GM12878 (cell line): ENCODE data around the gene DDX23. TPM values are rescaled to one million over a fixed set of nuclear protein-coding genes. Genes with fewer than 3 reads are reported as not detected.

Experiments
- ATAC-seq: fragments of 200-7000 bp; cut with Tn5 transposase; 3 replicates; pipeline ENCODE4 v1.9.1; 2020; ENCODE audit warnings: mild to moderate bottlenecking, moderate library complexity
- BruUV-seq: library from RNA; stranded (reverse); fragments of 400-500 nt; replicated peaks from 2 replicates; lab custom pipeline; 2021; lab: Mats Ljungman, UMichigan
- CTCF ChIA-PET: fragments of 300-600 bp; sonication (Branson Sonifier 250); formaldehyde crosslinking; extraction: SDS; loops from one replicate; lab custom pipeline; 2021; ENCODE audit warnings: inconsistent platforms; lab: Yijun Ruan, JAX
- POLR2A ChIA-PET: fragments of 350-600 bp; formaldehyde crosslinking; extraction: SDS; loops from one replicate; lab custom pipeline; 2021; ENCODE audit warnings: inconsistent platforms; lab: Charles Lee
- RAD21 ChIA-PET: fragments of 300-600 bp; sonication (Branson Sonifier 250); formaldehyde crosslinking; loops from one replicate; lab custom pipeline; 2023; ENCODE audit warnings: antibody characterized with exemption; ENCODE audit not compliant: unreplicated experiment; lab: Charles Lee
- SMC1A ChIA-PET: fragments of 300-600 bp; sonication (Branson Sonifier 250); formaldehyde crosslinking; loops from one replicate; lab custom pipeline; 2023; ENCODE audit not compliant: unreplicated experiment, uncharacterized antibody; lab: Charles Lee
- DNase-seq: peaks from one replicate; pipeline ENCODE4 v3.0.0-alpha.2; 2011; ENCODE audit warnings: low read depth, low spot score
- FAIRE-seq: peaks from 3 replicates; lab custom pipeline; 2011; peaks lifted over from hg19 to GRCh38; lab: Jason Lieb, UNC
- H2AFZ ChIP-seq: 2 replicates; pipeline ENCODE4 v1.6.0; 2011; ENCODE audit warnings: low read depth, low read length, control low read depth; ENCODE audit not compliant: control insufficient read depth
- H3K27ac ChIP-seq: 2 replicates; pipeline ENCODE4 v1.5.1; 2011; ENCODE audit warnings: control low read depth; ENCODE audit not compliant: control insufficient read depth, insufficient read depth
- H3K27me3 ChIP-seq, 2 experiments: replicated peaks in 1 of 2; 2 replicates each; pipeline versions ENCODE4 v1.6.0 to v1.6.1; 2011; ENCODE audit warnings: low read length in 1 of 2; ENCODE audit not compliant: control insufficient read depth in 2 of 2, insufficient read depth in 2 of 2
- H3K36me3 ChIP-seq, 2 experiments: 2 replicates each; pipeline ENCODE4 v1.5.1; 2011; ENCODE audit warnings: low read length in 1 of 2; ENCODE audit not compliant: control insufficient read depth in 2 of 2, insufficient read depth in 2 of 2
- H3K4me1 ChIP-seq: 2 replicates; pipeline ENCODE4 v1.6.1; 2011; ENCODE audit warnings: mild to moderate bottlenecking, low read length, moderate library complexity, mixed read lengths; ENCODE audit not compliant: control insufficient read depth, insufficient read depth
- H3K4me2 ChIP-seq: 2 replicates; pipeline ENCODE4 v1.6.0; 2011; ENCODE audit warnings: control low read depth; ENCODE audit not compliant: control insufficient read depth, insufficient read depth
- H3K4me3 ChIP-seq: fragments of 200-600 bp; sonication (generic); 2 replicates; pipeline ENCODE4 v1.5.1; 2016
- H3K79me2 ChIP-seq: 2 replicates; pipeline ENCODE4 v1.6.0; 2011; ENCODE audit warnings: low read length; ENCODE audit not compliant: control insufficient read depth, insufficient read depth
- H3K9ac ChIP-seq: 2 replicates; pipeline ENCODE4 v1.8.0; 2011; ENCODE audit warnings: low read length, control low read depth, mixed read lengths; ENCODE audit not compliant: control insufficient read depth, insufficient read depth
- H3K9me3 ChIP-seq: replicated peaks from 3 replicates; pipeline ENCODE4 v1.5.1; 2011; ENCODE audit warnings: mild to moderate bottlenecking, low read length; ENCODE audit not compliant: control insufficient read depth, insufficient read depth
- H4K20me1 ChIP-seq: 2 replicates; pipeline ENCODE4 v1.6.0; 2011; ENCODE audit not compliant: control insufficient read depth, insufficient read depth
- ATF2 ChIP-seq: IDR thresholded peaks from 2 replicates; pipeline ENCODE4 v1.6.1; 2012; ENCODE audit warnings: low read length, inconsistent platforms
- ATF3 ChIP-seq: IDR thresholded peaks from 2 replicates; pipeline ENCODE4 v1.6.1; 2011; ENCODE audit warnings: low read depth, mild to moderate bottlenecking, low read length, moderate library complexity, borderline replicate concordance; ENCODE audit errors: extremely low read depth
- HSF1 ChIP-seq: fragments of 150-350 bp; IDR thresholded peaks from 2 replicates; pipeline ENCODE4 v1.6.1; 2014; ENCODE audit warnings: mild to moderate bottlenecking, low read depth, low read length
- IRF3 ChIP-seq: fragments of 450-650 bp; IDR thresholded peaks from 2 replicates; pipeline ENCODE4 v1.6.1; 2014; ENCODE audit warnings: mild to moderate bottlenecking
- IRF5 ChIP-seq: fragments of 450-650 bp; IDR thresholded peaks from 2 replicates; pipeline ENCODE4 v1.6.1; 2017; ENCODE audit warnings: borderline replicate concordance
- KLF5 ChIP-seq: fragments of 450-650 bp; IDR thresholded peaks from 2 replicates; pipeline ENCODE4 v1.6.1; 2014; ENCODE audit warnings: mild to moderate bottlenecking; ENCODE audit not compliant: partially characterized antibody
- MEF2B ChIP-seq: fragments of 450-650 bp; IDR thresholded peaks from 2 replicates; pipeline ENCODE4 v1.6.1; 2018; ENCODE audit warnings: mild to moderate bottlenecking, moderate library complexity; ENCODE audit not compliant: partially characterized antibody, poor library complexity, severe bottlenecking
- MLLT1 ChIP-seq: fragments of 450-650 bp; IDR thresholded peaks from 2 replicates; pipeline ENCODE4 v1.6.1; 2016; ENCODE audit warnings: mild to moderate bottlenecking
- NKRF ChIP-seq: fragments of 450-650 bp; conservative IDR thresholded peaks from 2 replicates; pipeline ENCODE4 v1.6.1; 2017; ENCODE audit warnings: mild to moderate bottlenecking, moderate library complexity
- RB1 ChIP-seq: fragments of 450-650 bp; formaldehyde crosslinking; IDR thresholded peaks from 2 replicates; pipeline ENCODE4 v1.6.1; 2017; ENCODE audit warnings: mild to moderate bottlenecking, borderline replicate concordance
- SREBF1 ChIP-seq: IDR thresholded peaks from 2 replicates; pipeline ENCODE4 v1.6.1; 2012; ENCODE audit warnings: mild to moderate bottlenecking, low read length
- SUZ12 ChIP-seq: fragments of 200-600 bp; sonication (generic); IDR thresholded peaks from one replicate; pipeline ENCODE4 v1.6.1; 2018; ENCODE audit warnings: antibody characterized with exemption, mild to moderate bottlenecking; ENCODE audit not compliant: unreplicated experiment
- WRNIP1 ChIP-seq: IDR thresholded peaks from 2 replicates; pipeline ENCODE4 v1.6.1; 2011; ENCODE audit warnings: low read depth, low read length, improper control_type of control experiment, borderline replicate concordance
- WGBS: methylation state at CpG from one replicate; pipeline ENCODE4 v1.1.6; 2016; ENCODE audit warnings: low lambda C conversion rate; ENCODE audit not compliant: insufficient replicate concordance, insufficient coverage; ENCODE audit errors: missing lambda C conversion rate; 5-methylcytosine and 5-hydroxymethylcytosine counted together
- in situ Hi-C: fragments of 300-500 bp; cut with MboI; formaldehyde crosslinking; loops from 9 replicates; pipeline ENCODE4 v1.14.3; 2018; ENCODE audit warnings: mixed read lengths
- intact Hi-C: fragments of 100-400 bp; cut with micrococcal nuclease; formaldehyde crosslinking; loops from one replicate; pipeline ENCODE4 v1.14.2; 2022; ENCODE audit not compliant: unreplicated experiment
- polyA plus RNA-seq, 11 experiments: library from polyadenylated mRNA; depleted of rRNA in 4 of 11; unstranded in 6 of 11; stranded (reverse) in 5 of 11; fragments of >200 nt; fragmentation: Nextera tagmentation in 4 of 11; fragmentation: Illumina TruSeq in 1 of 11; extraction: Ambion mirVana in 4 of 11; extraction: Trizol in 1 of 11; gene quantifications; 1 replicate in 1 of 11; 2 replicates in 10 of 11; pipeline versions ENCODE4 v1.2.1 to v1.2.3, GENCODE V29; 2011 to 2016; ENCODE audit warnings: inconsistent platforms in 2 of 11, missing spikeins in 2 of 11, low read depth in 1 of 11
- total RNA-seq, 4 experiments: library from RNA; depleted of rRNA in 3 of 4; stranded (reverse); fragments of >200 nt in 3 of 4; fragmentation: Illumina TruSeq in 1 of 4; extraction: Trizol in 1 of 4; gene quantifications; 2 replicates each; pipeline versions ENCODE4 v1.2.1 to v1.2.3, GENCODE V29; 2013 to 2021

DDX23 gene
- total and polyA plus RNA-seq, 10 of the 15 experiments (the other 5 are each of a cell fraction or from before 2014, with no cell fraction given): 25.8 to 107 (median 77.4) TPM

GRCh38 chr12:48828293-48828692 lies 23.7 kb downstream of the DDX23 start:
- RAD21 ChIA-PET: no interaction called here
- POLR2A ChIA-PET: interaction anchor here (1.6 kb wide), 1 partner anchor 9 kb away, joined by 4 read pairs; no protein-coding TSS in a partner anchor
- SMC1A ChIA-PET: no interaction called here
- no peak overlapping the region for H3K27ac ChIP-seq
- H3K9me3 ChIP-seq: no peaks in the 10 kb centered on the region
- H3K27me3 ChIP-seq: no peaks in the 10 kb centered on the region
- no peak for FAIRE-seq
- no peak overlapping the region for H3K9ac ChIP-seq
- no peak overlapping the region for H3K4me3 ChIP-seq
- TF ChIP-seq SUZ12: no peak
- no peak for TF ChIP-seq NKRF
- no peak for TF ChIP-seq MLLT1
- no peak for TF ChIP-seq RB1
- no peak for TF ChIP-seq IRF5
- TF ChIP-seq ATF2: no peak
- TF ChIP-seq SREBF1: no peak
- no peak for TF ChIP-seq MEF2B
- TF ChIP-seq WRNIP1: no peak
- no peak for TF ChIP-seq ATF3
- no peak for TF ChIP-seq KLF5
- no peak for TF ChIP-seq IRF3
- no peak for TF ChIP-seq HSF1
- TF ChIP-seq, all 136 proteins: peak for 0
- Histone ChIP-seq H4K20me1 (no peaks in the 10 kb centered on the region), H3K4me1 (no peaks in the 10 kb centered on the region; the same call in 1 of the 2 replicates), H3K4me2 (no peak overlapping the region), H2AFZ (no peak overlapping the region), H3K36me3 (peaks cover 24 to 33% of the 10 kb centered on the region in 2 experiments; a peak in 3 of 4 replicates), H3K79me2 (no peaks in the 10 kb centered on the region)
- intact Hi-C loops (no loop called here), in situ Hi-C loops (no loop called here)
- CTCF ChIA-PET: interaction anchor here (0.6 kb wide), 1 partner anchor 51 kb away, joined by 3 read pairs; no protein-coding TSS in a partner anchor
- 80% methylated on average over 2 of the region's 2 CpGs for WGBS
- DNase-seq: no peak
- BruUV-seq: no TSS peak
- no peak for ATAC-seq
